Stimulated activated CD8-positive, alpha-beta memory T cell treated with anti-CD3 and anti-CD28 coated beads, Interleukin-7, amount 100 ng/mL, for 1 hour (primary cell): ENCODE measurements around the gene ADGRD2.

Experiments used
- DNase-seq, 2 donors: peaks; one replicate each; pipeline ENCODE4 v3.0.0-alpha.2; 2020; ENCODE audit warnings: low read depth in 2 of 2

ADGRD2 gene

DNA sequence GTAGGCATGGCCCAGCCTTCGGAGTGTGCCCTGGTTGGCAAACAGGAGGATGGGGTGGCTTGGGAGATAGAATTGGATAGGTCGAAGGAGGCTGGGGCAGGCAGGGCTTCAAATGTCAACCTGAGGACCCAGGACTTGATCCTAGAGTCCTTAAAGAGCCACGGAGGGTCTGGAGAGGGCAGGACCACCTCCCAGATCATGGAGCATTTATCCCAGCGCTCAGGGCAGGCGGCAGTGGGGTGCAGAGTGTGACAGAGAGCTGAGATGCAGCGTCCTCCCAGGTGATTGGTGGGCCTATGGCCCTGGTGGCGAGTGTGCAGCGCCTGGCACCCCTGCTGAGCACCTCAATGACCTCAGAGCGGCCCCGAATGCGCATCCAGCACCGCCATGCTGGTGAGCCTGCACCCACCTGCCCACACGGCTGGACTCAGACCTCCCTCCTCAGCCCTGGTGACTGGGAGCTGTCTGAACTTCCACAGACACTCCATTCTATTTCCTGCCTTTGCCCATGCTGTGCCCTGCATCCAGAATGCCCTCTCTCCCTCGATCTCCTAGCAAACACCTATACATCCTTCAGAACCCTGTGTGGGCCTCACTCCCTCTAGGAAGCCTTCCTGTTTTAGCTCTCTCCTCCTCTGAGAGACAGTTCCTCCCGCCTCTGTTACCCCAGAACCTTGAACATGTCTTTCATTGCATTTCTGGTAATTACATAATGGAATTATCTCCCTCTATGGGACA lies 6.3 kb downstream of the ADGRD2 start:
- no peak for DNase-seq

DNA sequence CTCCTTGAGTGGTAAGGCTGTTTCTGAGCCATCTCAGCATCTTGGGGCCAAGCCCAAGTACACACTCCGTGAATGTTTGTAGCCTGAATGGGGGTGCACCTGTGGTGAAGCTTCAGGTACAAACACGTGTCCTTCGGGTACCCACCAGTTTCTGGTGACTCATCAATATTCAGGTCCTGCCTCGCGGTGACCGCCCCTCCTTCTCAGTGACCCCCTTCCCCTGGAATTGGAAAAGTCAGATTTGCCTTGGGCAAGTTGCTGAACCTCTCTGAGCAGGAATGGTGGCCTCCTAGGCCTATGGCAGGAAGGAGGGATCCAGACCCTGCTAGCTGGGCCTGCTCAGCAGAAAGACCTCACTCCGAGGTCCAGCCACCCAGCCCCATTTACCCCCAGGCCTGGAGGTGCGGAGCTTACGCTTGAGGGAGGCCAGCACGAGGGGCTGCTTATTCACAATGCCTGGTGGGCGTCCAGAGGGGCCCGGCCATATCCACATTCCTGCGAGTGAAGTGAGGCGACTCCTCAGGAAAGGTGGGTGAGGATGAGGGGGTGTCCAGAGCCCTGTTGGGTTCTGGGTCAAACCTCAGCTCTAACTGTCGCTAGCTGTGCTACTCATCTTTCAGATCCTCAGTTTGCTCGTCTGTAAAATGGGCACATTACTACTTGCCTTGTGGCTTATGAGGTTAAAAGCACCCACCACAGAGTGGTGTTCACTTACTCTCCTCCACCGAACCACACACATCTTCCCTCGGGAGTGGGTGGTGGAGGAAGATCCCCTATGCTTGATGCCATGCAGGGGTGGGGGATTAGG lies 7.0 kb downstream of the ADGRD2 start:
- DNase-seq, result no peak

DNA sequence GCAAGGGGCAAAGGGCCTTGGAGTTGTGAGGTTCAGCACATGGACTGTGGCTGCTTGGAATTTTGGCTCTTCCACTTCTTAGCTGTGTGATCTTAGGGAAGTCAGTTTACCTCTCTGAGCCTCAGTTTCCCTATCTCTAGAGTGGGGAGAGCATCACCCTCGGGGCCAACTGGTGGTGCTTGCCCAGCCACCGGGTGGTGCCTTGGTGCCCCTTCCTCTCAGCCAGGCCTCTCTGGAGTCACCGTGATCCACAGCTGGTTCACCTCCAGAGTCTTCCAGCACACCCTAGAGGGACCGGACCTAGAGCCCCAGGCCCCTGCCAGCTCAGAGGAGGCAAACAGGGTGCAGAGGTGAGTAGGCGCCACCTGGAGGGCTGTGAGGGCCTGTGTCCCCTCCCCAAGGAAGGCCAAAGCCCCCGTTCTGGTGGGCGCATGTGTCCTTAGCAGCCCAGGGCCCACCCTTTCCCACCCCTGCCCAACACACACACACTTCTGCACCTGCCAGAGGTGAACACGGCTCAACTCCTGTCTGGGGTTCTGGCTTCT lies 7.7 kb downstream of the ADGRD2 start:
- DNase-seq, result no peak

DNA sequence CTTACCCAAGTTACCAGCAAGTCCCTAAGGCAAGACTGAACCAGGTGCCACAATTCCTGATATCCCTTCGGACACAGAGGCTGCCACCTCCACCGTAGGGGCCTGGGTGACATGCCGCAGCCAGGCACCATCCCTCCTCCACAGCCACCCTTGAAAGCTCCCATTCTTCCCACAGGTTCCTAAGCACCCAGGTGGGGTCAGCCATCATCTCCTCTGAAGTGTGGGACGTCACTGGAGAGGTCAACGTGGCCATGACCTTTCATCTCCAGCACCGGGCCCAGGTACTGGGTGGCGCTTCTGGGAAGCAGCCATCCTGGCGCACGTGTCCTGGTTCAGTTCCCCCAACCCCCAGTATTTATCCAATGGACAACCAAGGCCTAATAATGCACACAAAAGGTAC lies 8.2 kb downstream of the ADGRD2 start:
- no peak for DNase-seq

DNA sequence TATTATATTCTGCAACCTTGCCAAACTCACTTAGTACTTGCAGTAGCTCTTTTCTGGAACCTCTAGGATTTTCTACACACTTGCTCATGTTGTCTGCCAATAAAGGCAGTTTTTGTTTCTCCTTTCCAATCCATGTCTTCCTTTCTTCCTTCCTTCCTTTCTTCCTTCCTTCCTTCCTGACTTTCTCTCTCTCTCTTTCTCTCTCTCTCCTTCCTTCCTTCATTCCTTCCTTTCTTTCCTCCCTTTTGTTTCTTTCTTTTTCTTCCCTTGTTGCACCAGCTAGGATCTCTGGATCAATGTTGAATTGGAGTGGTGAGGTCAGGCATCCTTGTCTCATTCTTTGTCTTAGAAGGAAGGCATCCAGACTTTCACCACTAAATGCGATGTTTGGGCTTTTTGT lies 12.5 kb downstream of the ADGRD2 start:
- no peak for DNase-seq

DNA sequence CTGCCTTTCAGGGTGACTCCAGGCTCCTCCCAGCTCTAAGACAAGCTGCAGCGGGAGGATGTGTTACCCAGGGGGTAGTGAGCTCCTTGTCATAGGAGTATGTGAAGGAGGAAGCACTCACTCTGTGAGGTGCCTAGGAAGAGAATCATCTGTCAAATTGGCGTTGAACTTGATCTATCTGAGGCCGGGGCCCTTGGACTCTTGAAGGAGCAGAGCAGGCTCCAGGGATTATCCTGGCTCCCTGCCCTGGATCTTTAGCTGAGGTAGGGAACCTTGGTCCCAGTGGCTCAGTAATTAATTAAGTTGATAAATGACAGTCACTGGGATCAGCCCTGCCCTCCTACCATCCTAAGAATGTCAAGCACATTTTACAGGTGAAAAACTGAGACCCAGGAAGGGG lies 15.5 kb downstream of the ADGRD2 start:
- no peak for DNase-seq

DNA sequence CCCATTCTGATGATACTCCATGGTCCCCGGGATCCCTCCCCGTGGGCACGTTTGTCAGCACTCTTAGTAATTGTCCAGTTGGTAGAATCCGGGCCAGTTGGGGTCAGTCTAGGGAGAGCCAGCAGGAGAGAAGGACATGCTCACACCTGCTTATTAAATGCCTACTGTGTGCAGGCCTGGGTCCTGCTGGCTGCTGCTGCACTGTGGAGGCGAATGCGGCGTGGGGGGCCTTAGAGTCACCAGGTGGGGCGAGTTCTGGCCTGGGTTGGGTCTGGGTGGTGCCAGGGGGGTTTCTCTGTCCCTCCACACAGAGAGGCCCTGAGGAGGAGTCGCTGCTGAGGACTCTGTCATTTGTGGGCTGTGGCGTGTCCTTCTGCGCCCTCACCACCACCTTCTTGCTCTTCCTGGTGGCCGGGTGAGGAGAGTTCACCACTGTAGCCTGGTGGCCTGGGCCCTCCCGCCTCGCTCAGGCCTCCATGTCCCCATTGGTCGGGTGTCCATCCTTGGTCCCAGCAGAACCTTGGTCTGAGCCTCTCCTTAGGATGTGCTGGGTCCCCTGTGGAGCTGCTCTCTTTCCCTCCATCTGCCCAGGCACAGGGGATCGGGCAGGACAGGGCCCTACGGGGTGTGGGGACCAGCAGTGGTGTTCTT lies 17.3 kb downstream of the ADGRD2 start:
- no peak for DNase-seq

DNA sequence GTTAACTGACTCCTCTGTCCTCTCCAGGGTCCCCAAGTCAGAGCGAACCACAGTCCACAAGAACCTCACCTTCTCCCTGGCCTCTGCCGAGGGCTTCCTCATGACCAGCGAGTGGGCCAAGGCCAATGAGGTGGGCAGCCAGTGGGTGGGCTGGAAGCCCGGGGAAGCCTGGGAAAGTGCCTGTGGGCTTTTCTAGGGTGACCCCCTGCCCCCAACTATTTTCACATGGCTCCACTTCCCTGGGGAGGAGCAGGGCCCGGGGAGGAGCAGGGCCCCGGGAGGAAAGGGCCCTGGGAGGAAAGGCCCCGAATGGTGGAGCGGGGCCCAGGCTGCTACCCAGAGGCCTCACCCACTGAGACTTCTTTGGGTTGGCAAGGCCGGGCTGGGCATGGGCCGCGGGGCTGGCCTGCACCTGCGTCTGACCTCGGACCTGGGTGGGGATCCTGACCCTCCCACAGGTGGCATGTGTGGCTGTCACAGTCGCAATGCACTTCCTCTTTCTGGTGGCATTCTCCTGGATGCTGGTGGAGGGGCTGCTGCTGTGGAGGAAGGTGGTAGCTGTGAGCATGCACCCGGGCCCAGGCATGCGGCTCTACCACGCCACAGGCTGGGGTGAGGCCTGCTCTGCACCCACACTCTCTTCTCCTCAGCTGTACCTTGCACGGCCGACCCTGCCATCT lies 17.9 kb downstream of the ADGRD2 start:
- no peak for DNase-seq

DNA sequence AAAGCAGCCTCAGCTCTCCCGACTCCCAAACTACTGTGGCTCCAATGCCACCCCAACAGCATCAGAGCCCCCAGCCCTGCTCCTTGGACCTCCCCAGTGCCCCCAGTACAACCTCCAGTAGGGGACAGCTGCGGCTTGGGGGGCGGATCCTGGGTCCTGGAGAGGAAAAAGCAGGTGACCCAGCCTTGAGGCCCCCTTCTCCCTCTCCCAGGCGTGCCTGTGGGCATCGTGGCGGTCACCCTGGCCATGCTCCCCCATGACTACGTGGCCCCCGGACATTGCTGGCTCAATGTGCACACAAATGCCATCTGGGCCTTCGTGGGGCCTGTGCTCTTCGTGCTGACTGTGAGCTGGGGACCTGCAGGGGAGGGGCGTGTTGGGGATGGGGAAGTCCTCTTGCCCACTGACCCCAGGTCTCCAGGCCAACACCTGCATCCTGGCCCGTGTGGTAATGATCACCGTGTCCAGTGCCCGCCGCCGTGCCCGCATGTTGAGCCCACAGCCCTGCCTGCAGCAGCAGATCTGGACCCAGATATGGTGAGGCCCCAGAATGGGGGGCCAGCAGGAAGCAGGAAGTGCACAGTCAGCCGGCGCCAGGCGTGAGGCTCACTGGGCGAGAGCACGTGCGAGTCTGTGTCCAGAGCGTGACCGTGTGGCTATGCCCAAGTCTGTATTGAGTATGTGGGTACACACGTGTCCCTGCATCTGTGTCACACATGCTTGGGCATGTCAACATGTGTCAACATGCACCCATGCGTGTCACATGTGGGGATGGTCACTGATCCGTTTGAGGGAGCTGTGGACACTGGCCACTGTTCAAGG lies 19.0 kb downstream of the ADGRD2 start:
- no peak for DNase-seq

DNA sequence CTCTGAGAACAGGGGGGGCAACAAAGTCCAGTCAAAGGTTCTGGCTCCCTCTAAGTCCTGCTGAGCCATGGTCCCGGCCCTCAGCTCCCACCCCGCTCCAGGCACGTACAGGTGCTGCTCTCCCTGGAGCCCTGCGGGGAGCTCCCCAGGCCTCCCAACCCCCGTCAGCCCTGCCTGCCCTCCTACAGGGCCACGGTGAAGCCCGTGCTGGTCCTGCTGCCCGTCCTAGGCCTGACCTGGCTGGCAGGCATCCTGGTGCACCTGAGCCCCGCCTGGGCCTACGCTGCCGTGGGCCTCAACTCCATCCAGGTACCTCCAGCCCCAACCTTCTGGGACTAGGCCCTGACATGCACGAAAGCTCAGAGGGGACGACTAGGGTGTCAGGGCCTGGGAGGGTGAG lies 20.1 kb downstream of the ADGRD2 start:
- no peak for DNase-seq

DNA sequence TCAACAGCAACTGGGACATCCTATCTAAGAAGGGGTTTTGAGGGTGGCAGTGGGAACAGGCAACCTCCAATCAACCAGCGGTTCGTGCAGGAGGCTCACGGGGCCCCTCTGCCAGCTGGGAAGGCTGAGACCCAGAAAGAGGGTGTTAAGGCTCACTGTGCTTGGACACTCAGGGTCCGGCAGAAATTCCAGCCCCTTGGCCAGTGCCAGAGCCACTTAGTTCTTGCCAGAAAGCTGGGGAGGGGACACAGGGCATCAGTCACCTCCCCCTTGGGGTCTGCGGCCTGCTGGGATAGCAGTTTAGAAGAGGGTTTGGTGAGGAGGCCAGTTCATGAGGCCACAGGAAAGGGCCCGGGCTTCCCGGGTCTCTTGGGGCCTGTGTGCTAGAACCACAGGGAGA lies 20.5 kb downstream of the ADGRD2 start:
- no peak for DNase-seq

DNA sequence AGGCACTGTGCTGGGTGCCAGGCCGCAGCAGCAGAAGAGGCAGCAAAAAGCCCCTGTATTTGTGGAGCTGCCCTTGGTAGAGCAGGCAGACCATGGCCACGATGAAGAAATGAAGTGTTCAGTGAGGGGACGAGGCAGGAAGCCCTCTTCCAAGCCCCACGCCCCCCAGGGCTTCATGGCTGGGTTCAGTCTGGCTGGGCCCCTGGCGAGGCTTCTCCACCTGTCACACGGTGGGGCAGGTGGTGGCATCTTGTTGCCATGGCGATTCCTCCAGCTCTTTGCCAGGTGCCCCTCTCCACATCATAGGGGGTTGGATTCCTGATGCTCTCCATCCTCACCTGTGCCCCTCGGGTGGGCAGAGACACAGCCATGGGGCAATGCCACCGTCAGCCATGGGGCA lies 21.5 kb downstream of the ADGRD2 start:
- no peak for DNase-seq

DNA sequence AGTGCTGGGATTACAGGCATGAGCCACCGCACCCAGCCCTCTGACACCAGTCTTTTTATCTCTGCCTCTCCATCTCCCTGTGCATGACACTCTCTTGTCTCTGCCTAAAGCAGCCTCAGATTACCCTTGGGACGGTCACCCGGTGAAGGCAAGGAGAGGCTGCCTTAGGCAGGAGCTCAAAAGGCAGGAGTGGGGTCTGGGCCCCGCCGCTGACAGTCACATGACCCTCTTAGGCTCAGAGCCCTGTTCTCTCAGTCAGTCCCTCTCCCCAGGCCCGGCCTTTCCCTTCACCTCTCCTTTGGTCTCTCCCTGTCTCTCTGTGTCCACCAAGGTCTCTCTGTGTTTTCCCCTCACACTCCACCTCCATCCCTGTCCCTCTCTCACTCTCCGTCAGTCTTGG lies 22.5 kb downstream of the ADGRD2 start:
- no peak for DNase-seq

DNA sequence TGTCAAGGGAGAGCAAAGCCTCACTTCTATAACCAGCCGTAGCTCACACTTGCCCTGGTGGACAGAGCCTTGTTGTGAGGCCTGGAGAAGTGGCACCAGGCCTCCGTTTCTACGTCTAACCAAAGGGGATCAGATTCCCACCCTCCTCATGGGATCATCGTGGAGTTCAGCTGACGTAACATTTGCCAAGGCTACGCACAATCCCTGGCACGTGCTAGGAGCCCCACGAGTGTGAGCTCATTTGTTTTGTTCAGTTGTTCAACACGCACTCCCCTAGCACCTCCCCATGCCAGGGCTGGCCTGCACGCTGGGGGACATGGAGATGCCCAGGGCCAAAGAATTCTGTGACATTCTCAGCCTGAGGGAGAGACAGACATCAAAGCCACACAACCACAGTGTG lies 23.1 kb downstream of the ADGRD2 start:
- no peak for DNase-seq

DNA sequence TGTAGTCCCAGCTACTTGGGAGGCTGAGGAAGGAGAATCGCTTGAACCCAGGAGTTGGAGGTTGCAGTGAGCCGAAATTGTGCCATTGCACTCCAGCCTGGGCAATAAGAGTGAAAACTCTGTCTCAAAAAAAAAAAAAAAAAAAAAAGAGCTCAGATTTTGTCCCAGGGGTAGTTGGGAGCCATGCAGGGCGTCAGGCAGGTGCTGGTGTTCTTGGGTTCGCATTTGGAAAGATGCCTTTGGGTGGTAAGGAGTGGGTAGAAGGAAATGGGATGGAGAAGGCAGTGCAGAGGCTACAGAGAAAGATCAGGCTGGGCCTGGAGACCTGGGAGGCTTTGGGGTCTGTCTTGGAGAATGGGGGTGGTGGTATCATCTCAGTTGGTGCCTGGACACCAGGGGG lies 23.9 kb downstream of the ADGRD2 start:
- no peak for DNase-seq

DNA sequence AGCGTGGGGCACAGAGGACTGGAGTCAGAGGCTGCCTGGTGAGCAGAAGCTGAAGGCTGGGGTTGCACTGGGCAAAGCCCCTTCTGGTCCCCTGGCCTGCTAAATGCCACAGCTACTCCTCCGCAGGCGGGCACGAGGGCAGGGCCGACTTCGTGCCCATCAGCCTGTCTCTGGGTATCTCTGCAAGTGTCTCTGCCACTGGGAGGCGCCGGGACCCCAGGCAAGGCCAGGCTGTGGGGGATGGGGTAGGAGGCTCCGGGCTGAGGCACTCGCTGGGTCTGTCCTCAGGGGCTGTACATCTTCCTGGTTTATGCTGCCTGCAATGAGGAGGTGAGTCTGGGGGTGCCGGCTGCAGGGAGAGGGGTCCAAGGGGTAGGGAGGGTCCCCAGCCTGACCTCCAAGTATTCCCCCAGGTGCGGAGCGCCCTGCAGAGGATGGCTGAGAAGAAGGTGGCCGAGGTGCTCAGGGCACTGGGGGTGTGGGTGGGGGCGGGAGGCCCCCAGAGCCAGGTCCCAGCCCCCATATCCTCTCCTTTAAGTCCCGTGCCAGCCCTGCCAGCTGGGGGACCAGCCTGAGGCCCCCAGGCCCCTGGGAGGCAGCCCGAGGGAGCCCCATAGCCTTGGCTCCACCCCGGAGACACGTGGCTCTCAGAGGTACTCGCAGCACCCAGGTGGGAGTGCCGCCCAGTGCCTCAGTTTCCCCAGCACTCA lies 25.1 kb downstream of the ADGRD2 start:
- DNase-seq, result no peak

DNA sequence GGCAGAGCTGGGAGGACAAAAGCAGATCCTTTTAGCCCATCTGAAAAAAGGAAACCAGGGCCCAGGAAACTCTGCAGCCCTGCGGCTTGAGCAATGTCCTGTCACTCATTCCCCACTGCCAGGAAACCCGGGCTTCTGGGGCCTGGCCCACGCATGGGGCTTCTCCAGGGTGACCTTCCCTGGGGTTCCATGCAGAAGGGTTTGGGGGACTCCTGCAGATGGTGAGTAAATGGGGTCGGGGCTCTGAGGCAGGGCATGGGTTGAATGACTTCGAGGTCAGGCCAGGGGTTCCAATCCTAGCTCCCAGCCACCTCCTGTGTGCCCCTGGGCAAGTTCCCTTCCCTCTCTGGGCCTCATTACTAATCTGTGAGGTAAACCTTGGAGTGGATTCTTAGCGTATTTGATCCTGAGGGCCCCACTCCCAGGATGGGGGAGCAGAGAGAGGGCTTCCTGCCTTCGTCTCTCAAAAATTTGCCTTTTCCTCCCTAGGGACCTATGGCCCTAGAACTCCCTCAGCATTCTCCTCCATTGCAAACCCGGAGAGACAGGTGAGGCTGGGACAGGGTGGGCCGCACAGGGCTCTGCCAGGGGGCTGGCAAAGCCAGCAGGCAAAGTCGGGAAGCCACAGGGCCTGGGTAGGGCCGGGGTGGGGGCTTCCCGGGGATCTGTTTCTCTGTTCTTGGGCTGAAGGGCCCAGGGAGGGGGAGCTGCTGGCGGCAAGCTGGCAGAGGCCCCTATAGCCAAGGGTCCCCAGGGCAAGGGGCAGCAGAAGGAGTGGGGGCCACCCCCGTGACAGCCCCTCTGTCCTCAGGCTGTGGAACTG lies 25.8 kb downstream of the ADGRD2 start:
- no peak for DNase-seq

DNA sequence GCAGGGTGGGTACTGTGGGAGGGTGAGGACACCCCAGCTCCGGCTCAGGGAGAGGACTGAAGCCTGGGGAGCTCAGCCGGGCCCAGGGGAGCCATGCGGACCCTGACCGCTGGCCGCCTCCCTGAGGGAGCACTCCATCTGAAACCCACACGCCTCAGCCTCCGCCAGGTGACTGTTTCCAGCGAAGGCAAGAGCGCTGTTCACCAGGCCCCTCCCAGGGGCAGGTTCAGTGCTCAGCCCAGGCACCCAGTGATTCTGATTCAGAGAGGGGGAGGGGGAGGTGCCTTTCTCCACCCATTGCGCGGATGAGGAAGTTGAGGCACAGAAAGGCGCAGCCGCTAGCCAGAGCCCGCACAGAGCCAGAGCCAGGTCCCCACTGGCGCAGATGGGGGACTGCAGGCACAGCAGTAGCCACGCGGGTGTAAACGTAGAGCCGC lies 27.0 kb downstream of the ADGRD2 start:
- no peak for DNase-seq

DNA sequence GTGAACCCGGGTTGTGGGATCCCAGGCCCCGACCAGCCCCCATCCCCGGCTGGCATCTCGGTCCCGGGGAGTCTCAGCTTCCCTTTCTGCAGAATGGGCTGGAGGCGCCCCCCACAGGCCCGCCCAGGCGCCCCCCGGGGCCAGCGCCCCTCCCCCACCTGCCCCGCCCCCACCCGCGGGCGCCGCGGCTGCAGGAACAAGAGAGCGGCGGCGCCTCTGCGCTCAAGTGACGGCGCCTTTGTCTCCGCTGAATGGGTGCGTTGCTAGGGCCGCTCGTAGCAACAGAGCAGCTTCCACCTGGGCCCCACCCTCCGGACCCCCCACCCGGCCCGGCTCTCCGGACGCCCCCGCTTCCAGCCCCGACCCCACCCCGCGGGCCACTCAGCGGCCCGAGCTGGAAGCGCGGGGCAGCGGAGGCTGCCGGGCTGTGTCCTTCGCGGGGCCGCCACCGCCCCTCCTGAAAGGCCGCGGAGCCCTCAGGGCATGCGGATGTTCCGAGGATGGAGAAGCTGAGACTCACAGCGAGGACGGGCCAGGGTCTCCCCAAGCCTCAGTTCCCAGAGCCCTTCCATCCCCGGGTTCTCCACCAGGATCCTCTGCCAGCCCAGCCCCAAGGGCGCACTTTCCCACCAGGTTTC lies 27.5 kb downstream of the ADGRD2 start:
- no peak for DNase-seq
